LNCAP (cell line): ENCODE results near the gene HOXB7.

ENCODE experiments used
- TF ChIP-seq, protein P1 (sequence below): fragments of 450-650 bp; IDR thresholded peaks from 2 replicates; pipeline ENCODE4 v1.5.1; 2017; ENCODE audit warnings: mild to moderate bottlenecking

HOXB7 gene

DNA sequence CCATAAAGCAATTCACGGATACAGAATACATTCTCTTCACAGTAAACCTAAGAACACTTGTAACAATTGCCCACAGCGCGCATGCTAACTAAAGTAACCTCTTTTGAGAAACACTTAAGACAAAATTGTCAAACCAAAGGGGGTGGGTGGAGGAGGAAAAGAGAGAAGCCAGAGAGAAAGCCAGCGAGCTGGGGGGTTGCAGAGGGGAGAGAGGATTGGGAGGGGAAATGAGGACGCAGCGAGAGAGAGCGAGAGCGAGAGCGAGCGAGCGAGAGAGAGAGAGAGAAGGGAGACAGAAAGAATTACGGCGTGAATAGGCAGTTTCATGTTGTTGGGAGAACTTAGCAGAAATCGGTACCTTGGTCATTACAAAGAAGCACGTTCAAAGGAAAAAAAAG, 1.6 kb upstream of the HOXB7 start:
- TF ChIP-seq, protein P1, sequence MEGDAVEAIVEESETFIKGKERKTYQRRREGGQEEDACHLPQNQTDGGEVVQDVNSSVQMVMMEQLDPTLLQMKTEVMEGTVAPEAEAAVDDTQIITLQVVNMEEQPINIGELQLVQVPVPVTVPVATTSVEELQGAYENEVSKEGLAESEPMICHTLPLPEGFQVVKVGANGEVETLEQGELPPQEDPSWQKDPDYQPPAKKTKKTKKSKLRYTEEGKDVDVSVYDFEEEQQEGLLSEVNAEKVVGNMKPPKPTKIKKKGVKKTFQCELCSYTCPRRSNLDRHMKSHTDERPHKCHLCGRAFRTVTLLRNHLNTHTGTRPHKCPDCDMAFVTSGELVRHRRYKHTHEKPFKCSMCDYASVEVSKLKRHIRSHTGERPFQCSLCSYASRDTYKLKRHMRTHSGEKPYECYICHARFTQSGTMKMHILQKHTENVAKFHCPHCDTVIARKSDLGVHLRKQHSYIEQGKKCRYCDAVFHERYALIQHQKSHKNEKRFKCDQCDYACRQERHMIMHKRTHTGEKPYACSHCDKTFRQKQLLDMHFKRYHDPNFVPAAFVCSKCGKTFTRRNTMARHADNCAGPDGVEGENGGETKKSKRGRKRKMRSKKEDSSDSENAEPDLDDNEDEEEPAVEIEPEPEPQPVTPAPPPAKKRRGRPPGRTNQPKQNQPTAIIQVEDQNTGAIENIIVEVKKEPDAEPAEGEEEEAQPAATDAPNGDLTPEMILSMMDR, result no peak

DNA sequence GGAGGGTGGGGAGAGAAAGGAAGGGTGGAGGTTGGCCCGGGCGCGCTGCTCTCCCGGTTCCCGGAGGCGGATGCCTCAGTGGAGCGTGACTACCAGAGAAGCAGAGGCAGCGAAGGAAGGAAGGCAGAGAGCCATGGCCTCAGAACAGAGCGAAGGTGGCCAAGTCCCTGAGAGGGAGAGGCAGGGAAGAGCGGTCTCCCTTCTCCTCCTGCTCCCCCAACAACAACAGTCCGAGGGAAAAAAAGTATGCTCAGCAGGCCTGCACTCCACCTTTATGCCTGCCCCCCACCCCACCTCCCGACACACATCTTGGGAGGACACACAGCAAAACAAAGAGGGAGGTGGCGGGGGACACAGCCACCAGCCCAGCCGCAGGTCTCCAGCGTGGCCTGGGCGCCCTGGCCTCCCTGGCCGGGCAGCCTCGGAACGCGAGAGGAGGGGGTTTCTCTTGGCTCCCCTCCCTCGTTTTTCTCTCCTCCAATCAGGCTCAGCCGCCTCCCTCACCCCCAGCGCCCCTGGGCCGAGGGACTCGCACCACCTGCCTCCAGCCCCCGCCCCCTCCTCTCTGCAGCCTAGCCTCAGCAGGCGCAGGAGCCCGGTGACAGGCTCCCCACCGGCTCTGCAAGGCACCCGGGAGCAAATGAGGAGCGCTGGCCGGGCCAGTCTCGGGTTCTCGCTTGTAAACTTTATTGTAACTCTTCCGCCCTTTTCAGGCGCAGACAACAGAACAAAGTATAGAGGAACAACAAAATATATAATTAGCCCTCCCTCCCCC, 1.1 kb upstream of the HOXB7 start:
- TF ChIP-seq, protein P1, result no peak

DNA sequence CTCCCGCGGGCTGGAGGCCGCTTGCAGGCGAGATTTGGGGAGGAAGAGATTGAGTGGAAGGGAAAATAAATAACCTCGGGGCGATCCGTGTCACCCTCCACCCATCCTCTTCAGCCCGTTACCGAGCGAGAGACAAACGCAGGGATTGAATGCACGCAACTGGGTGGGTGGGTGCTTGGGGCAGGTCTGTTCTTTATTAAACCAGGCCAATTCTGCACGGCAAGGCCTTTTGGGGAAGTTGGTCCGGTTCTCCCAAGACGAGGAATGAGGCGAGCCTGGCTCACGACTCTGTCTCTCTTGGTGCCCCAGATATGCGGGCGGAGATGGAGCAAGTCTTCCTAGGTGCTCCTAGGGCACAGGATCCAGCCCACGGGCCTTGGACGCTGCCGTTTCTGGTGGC, 396 bp upstream of the HOXB7 start:
- TF ChIP-seq, protein P1, result no peak

GRCh38 chr17:48609759-48610281, 997 bp downstream of the HOXB7 start:
- TF ChIP-seq, protein P1, result no peak

- TF ChIP-seq, protein P1, result no peak
Measured at GRCh38 chr17:48609033-48609432, 1.8 kb downstream of the HOXB7 start.

DNA sequence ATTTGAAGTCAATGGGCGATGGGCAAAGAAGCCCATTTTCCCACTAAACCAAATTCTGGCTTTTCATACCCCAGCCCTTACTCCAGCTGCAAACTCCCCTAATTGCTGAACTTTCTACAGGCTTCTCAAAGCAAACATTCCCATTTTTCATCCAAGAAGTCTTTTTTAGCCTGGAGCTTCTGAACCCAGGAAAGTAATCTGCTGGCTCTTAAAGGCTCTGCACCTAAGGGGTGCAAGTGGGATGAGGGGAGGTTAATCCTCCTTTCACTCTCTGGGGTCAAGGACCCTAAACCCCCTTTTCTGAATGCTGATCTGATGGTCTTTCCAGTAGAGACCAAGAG, 2.4 kb downstream of the HOXB7 start:
- TF ChIP-seq, protein P1, result no peak

DNA sequence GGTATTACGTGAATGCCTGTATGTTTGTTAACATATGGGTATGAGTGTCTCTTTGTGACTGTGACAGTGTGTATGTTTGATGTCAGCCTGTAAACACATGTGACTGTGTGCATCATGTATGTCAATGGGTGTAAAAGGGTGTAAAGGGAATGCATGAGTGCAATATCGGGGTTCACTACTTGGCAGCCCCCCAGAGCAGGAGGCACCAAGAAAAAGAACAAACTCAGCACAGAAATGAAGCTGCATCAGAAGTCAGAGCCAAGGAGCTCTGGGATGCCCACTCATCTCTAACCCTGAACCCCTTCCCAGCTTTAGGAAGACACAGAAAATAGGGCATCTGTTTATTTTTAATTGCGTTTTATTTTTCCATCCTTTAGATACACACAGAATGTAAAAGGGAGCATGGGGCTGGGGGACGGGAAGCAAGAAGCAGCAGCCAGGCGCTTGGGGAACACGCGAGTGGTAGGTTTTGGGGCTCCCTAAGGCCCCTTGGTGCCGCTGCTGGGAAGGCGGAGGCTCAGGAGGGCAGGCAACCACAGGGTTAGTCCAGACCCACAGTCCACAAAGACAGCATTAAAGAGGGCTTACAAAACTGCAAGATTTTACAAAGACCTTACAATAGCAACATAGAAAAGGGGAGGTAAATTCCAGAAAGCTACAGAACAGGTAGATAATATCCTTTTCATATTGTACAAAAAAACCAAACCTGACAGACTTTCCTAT, 3.8 kb downstream of the HOXB7 start:
- TF ChIP-seq, protein P1, result no peak
